Upper lobe of left lung (tissue), 4 donors: Measurements from ENCODE around the gene LRIT3.

Experiments
- CTCF ChIP-seq, 6 experiments: fragments of 450-650 bp in 4 of 6; fragments of 200-600 bp in 2 of 6; sonication (generic) in 2 of 6; IDR thresholded peaks; one replicate each; pipeline ENCODE4 v1.5.1; 2016 to 2019; ENCODE audit warnings: antibody characterized with exemption in 6 of 6
- POLR2AphosphoS5 ChIP-seq, 2 donors: sonication (generic); formaldehyde crosslinking; IDR thresholded peaks; one replicate each; pipeline ENCODE4 v1.5.1; 2017; ENCODE audit warnings: antibody characterized with exemption in 2 of 2

- TF ChIP-seq POLR2AphosphoS5 (IDR thresholded peaks at IDR 0.05) (no peak), CTCF (IDR thresholded peaks at IDR 0.05) (no peak)
These were observed 29.5 kb downstream of the LRIT3 start for GRCh38 chr4:109877400-109877799.
